H9 (cell line): ENCODE measurements around the gene POU1F1. TPM values are rescaled to one million over a fixed set of nuclear protein-coding genes. Genes with fewer than 3 reads are reported as not detected.

Experiments used
- DNase-seq: peaks from one replicate; pipeline ENCODE4 v3.0.0-alpha.2; 2017
- H2AFZ ChIP-seq: one replicate; pipeline ENCODE4 v1.6.1; 2013; ENCODE audit warnings: mild to moderate bottlenecking, low read length, control low read depth, moderate library complexity
- H2AK5ac ChIP-seq: 2 replicates; pipeline ENCODE4 v1.6.1; 2013; ENCODE audit warnings: low read length, control low read depth, mixed read lengths; ENCODE audit not compliant: insufficient read length
- H2BK120ac ChIP-seq: one replicate; pipeline ENCODE4 v1.6.1; 2013; ENCODE audit warnings: low read depth, mild to moderate bottlenecking, low read length, control low read depth, inconsistent platforms; ENCODE audit not compliant: poor library complexity, severe bottlenecking
- H2BK12ac ChIP-seq: 2 replicates; pipeline ENCODE4 v1.6.1; 2013; ENCODE audit warnings: low read length, control low read depth, mixed read lengths, low read depth; ENCODE audit not compliant: insufficient read length
- H2BK15ac ChIP-seq: 2 replicates; pipeline ENCODE4 v1.6.1; 2013; ENCODE audit warnings: low read depth, low read length, control low read depth
- H2BK20ac ChIP-seq: one replicate; pipeline ENCODE4 v1.6.1; 2013; ENCODE audit warnings: low read depth, mild to moderate bottlenecking, low read length, control low read depth, inconsistent platforms; ENCODE audit not compliant: poor library complexity, severe bottlenecking
- H2BK5ac ChIP-seq: 2 replicates; pipeline ENCODE4 v1.6.1; 2013; ENCODE audit warnings: low read length, control low read depth, mixed read lengths; ENCODE audit not compliant: insufficient read length
- H3K14ac ChIP-seq: 2 replicates; pipeline ENCODE4 v1.6.1; 2013; ENCODE audit warnings: low read length, control low read depth; ENCODE audit not compliant: insufficient read depth
- H3K18ac ChIP-seq: 2 replicates; pipeline ENCODE4 v1.6.1; 2013; ENCODE audit warnings: low read depth, mild to moderate bottlenecking, mixed read lengths, low read length, control low read depth; ENCODE audit not compliant: insufficient read length
- H3K23ac ChIP-seq: 2 replicates; pipeline ENCODE4 v1.6.1; 2013; ENCODE audit warnings: low read length, control low read depth, mixed read lengths, low read depth; ENCODE audit not compliant: insufficient read length
- H3K23me2 ChIP-seq: 2 replicates; pipeline ENCODE4 v1.6.1; 2013; ENCODE audit warnings: low read depth, mild to moderate bottlenecking, mixed read lengths, low read length, control low read depth; ENCODE audit not compliant: insufficient read length, poor library complexity, severe bottlenecking
- H3K27ac ChIP-seq: 2 replicates; pipeline ENCODE4 v1.5.1; 2013; ENCODE audit warnings: low read length, control low read depth, mixed read lengths, low read depth; ENCODE audit not compliant: insufficient read length
- H3K27me3 ChIP-seq: 2 replicates; pipeline ENCODE4 v1.6.1; 2013; ENCODE audit warnings: low read length, control low read depth, inconsistent platforms; ENCODE audit not compliant: insufficient read depth
- H3K4ac ChIP-seq: 2 replicates; pipeline ENCODE4 v1.6.1; 2013; ENCODE audit warnings: low read depth, mild to moderate bottlenecking, control low read depth, inconsistent platforms, low read length, moderate library complexity
- H3K4me1 ChIP-seq: 2 replicates; pipeline ENCODE4 v1.6.1; 2013; ENCODE audit warnings: low read length, control low read depth, inconsistent platforms; ENCODE audit not compliant: insufficient read depth
- H3K4me2 ChIP-seq: 2 replicates; pipeline ENCODE4 v1.6.1; 2013; ENCODE audit warnings: low read length, control low read depth, mixed read lengths; ENCODE audit not compliant: insufficient read length, insufficient read depth
- H3K56ac ChIP-seq: 2 replicates; pipeline ENCODE4 v1.6.1; 2013; ENCODE audit warnings: low read depth, mild to moderate bottlenecking, mixed read lengths, low read length, control low read depth; ENCODE audit not compliant: insufficient read length
- H3K79me1 ChIP-seq: 2 replicates; pipeline ENCODE4 v1.6.1; 2013; ENCODE audit warnings: low read depth, mild to moderate bottlenecking, moderate library complexity, low read length, control low read depth, inconsistent platforms; ENCODE audit not compliant: insufficient read depth, poor library complexity, severe bottlenecking
- H3K79me2 ChIP-seq: 2 replicates; pipeline ENCODE4 v1.6.1; 2013; ENCODE audit warnings: low read length, control low read depth, inconsistent platforms; ENCODE audit not compliant: insufficient read depth
- H3K9ac ChIP-seq: 2 replicates; pipeline ENCODE4 v1.6.1; 2013; ENCODE audit warnings: low read length, control low read depth, mixed read lengths; ENCODE audit not compliant: insufficient read length; ENCODE audit errors: extremely low read depth
- H3K9me3 ChIP-seq: one replicate; pipeline ENCODE4 v1.6.1; 2013; ENCODE audit warnings: low read depth, low read length, inconsistent platforms; ENCODE audit not compliant: control insufficient read depth
- H3T11ph ChIP-seq: one replicate; pipeline ENCODE4 v1.6.1; 2013; ENCODE audit warnings: mild to moderate bottlenecking, low read length, control low read depth, inconsistent platforms
- H4K20me1 ChIP-seq: one replicate; pipeline ENCODE4 v1.6.1; 2013; ENCODE audit not compliant: control insufficient read depth, insufficient read length, insufficient read depth
- H4K5ac ChIP-seq: 2 replicates; pipeline ENCODE4 v1.6.1; 2013; ENCODE audit warnings: low read depth, mild to moderate bottlenecking, mixed read lengths, low read length, control low read depth; ENCODE audit not compliant: insufficient read length
- H4K8ac ChIP-seq: replicated peaks from 2 replicates; pipeline ENCODE4 v1.6.1; 2013; ENCODE audit warnings: low read length, control low read depth, mixed read lengths, low read depth; ENCODE audit not compliant: insufficient read length
- H4K91ac ChIP-seq: 2 replicates; pipeline ENCODE4 v1.6.1; 2013; ENCODE audit warnings: low read depth, mild to moderate bottlenecking, moderate library complexity, mixed read lengths, low read length, control low read depth; ENCODE audit not compliant: insufficient read length
- H3K27ac Mint-ChIP-seq, 3 experiments: 2 replicates in 2 of 3; 3 replicates in 1 of 3; pipeline ENCODE4 v1.8.0; 2020 to 2021; ENCODE audit warnings: mixed read lengths in 3 of 3, mild to moderate bottlenecking in 1 of 3, moderate library complexity in 1 of 3
- H3K27me3 Mint-ChIP-seq: 2 replicates; pipeline ENCODE4 v1.8.0; 2021; ENCODE audit warnings: low read depth, mild to moderate bottlenecking, moderate library complexity, mixed read lengths
- H3K36me3 Mint-ChIP-seq, 3 experiments: 2 replicates in 2 of 3; 3 replicates in 1 of 3; pipeline ENCODE4 v1.8.0; 2020 to 2021; ENCODE audit warnings: low read depth in 3 of 3, mixed read lengths in 3 of 3; ENCODE audit not compliant: insufficient read depth in 1 of 3
- H3K4me1 Mint-ChIP-seq, 2 experiments: 2 replicates each; pipeline ENCODE4 v1.8.0; 2020; ENCODE audit warnings: mixed read lengths in 2 of 2
- H3K4me3 Mint-ChIP-seq, 2 experiments: 2 replicates in 1 of 2; 3 replicates in 1 of 2; pipeline ENCODE4 v1.8.0; 2020 to 2021; ENCODE audit warnings: mild to moderate bottlenecking in 2 of 2, mixed read lengths in 2 of 2, moderate library complexity in 1 of 2
- H3K9me3 Mint-ChIP-seq, 2 experiments: 2 replicates in 1 of 2; 3 replicates in 1 of 2; pipeline ENCODE4 v1.8.0; 2020; ENCODE audit warnings: mild to moderate bottlenecking in 2 of 2, mixed read lengths in 2 of 2, moderate library complexity in 1 of 2
- WGBS: extraction: QIAGEN DNeasy Blood & Tissue Kit; methylation state at CpG from one replicate; pipeline ENCODE4 v1.1.7; 2013; ENCODE audit warnings: missing lambda C conversion rate, low lambda C conversion rate, mixed read lengths; ENCODE audit not compliant: insufficient read length; ENCODE audit errors: extremely low coverage; 5-methylcytosine and 5-hydroxymethylcytosine counted together
- total RNA-seq: library from RNA; stranded (reverse); gene quantifications from 2 replicates; pipeline ENCODE4 v1.2.1, GENCODE V29; 2021
- TF ChIP-seq, protein P1 (sequence below): fragments of 200-600 bp; sonication (generic); conservative IDR thresholded peaks from 3 replicates; pipeline ENCODE4 v1.8.0; 2021; ENCODE audit warnings: antibody characterized with exemption, mild to moderate bottlenecking

The POU1F1 gene
- total RNA-seq, 1 experiment from 2014 or later: not detected

GRCh38 chr3:87219611-87220010 lies 56.8 kb downstream of the POU1F1 start:
- peaks cover 1% of the 10 kb centered on the region; the same call in 1 of the 2 replicates for H3K27me3 Mint-ChIP-seq

More at GRCh38 chr3:87219611-87220010, 56.8 kb downstream of the POU1F1 start:
- no peak overlapping the region for H2AFZ ChIP-seq
- H2BK120ac ChIP-seq: no peak overlapping the region
- no peaks in the 10 kb centered on the region for H3K4me1 ChIP-seq
- no peaks in the 10 kb centered on the region for H3K79me2 ChIP-seq
- H2BK12ac ChIP-seq: no peak overlapping the region
- no peaks in the 10 kb centered on the region for H3K4me1 Mint-ChIP-seq
- no peak overlapping the region for H3K4me2 ChIP-seq
- no peak overlapping the region for H3K14ac ChIP-seq
- no peak overlapping the region for H2BK15ac ChIP-seq
- H4K91ac ChIP-seq: no peak overlapping the region
- no peak overlapping the region for H3K4me3 Mint-ChIP-seq
- TF ChIP-seq, protein P1, sequence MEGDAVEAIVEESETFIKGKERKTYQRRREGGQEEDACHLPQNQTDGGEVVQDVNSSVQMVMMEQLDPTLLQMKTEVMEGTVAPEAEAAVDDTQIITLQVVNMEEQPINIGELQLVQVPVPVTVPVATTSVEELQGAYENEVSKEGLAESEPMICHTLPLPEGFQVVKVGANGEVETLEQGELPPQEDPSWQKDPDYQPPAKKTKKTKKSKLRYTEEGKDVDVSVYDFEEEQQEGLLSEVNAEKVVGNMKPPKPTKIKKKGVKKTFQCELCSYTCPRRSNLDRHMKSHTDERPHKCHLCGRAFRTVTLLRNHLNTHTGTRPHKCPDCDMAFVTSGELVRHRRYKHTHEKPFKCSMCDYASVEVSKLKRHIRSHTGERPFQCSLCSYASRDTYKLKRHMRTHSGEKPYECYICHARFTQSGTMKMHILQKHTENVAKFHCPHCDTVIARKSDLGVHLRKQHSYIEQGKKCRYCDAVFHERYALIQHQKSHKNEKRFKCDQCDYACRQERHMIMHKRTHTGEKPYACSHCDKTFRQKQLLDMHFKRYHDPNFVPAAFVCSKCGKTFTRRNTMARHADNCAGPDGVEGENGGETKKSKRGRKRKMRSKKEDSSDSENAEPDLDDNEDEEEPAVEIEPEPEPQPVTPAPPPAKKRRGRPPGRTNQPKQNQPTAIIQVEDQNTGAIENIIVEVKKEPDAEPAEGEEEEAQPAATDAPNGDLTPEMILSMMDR: no peak
- H3K4ac ChIP-seq: no peak overlapping the region
- no peak overlapping the region for H3K56ac ChIP-seq
- H3K23me2 ChIP-seq: no peaks in the 10 kb centered on the region
- no peak overlapping the region for H3K9ac ChIP-seq
- no peak overlapping the region for H3K27ac ChIP-seq
- H3K18ac ChIP-seq: no peak overlapping the region
- no CpG with 5 or more reads among the region's 2 CpGs for WGBS
- H3K27ac Mint-ChIP-seq: no peak overlapping the region
- H3K79me1 ChIP-seq: no peaks in the 10 kb centered on the region
- no peak overlapping the region for H4K8ac ChIP-seq
- H3K36me3 Mint-ChIP-seq: 0 out of 7 replicates have a peak, but pooled peaks cover 0 to 4% (median 0%) of the 10 kb centered on the region in 3 experiments
- no peak overlapping the region for H2BK20ac ChIP-seq
- no peak overlapping the region for H2AK5ac ChIP-seq
- no peak overlapping the region for H2BK5ac ChIP-seq
- H3K27me3 ChIP-seq: no peaks in the 10 kb centered on the region
- no peak overlapping the region for H4K5ac ChIP-seq
- H4K20me1 ChIP-seq: no peaks in the 10 kb centered on the region
- H3T11ph ChIP-seq: no peak overlapping the region
- no peak for DNase-seq
- H3K9me3 Mint-ChIP-seq: peaks cover 0 to 5% of the 10 kb centered on the region in 2 experiments; a peak in 4 of 5 replicates
- H3K9me3 ChIP-seq: no peaks in the 10 kb centered on the region
- no peak overlapping the region for H3K23ac ChIP-seq
